Amygdala (tissue), 56 donors: Measurements from ENCODE around the gene PTPRM.

Source experiments
- DNase-seq, 56 donors: peaks; one replicate each; lab custom pipeline; 2025; lab: John Stamatoyannopoulos, UW

The PTPRM gene

GRCh38 chr18:7663366-7664312 is 96.5 kb downstream of the PTPRM start:
- no peak for DNase-seq

GRCh38 chr18:7666195-7666776 is 99.2 kb downstream of the PTPRM start:
- DNase-seq, result no peak

GRCh38 chr18:7668392-7668791 is 101.3 kb downstream of the PTPRM start:
- DNase-seq, result no peak

- DNase-seq, result no peak
Measured at GRCh38 chr18:7669361-7669760, 102.2 kb downstream of the PTPRM start.

GRCh38 chr18:7671105-7671504 is 104.0 kb downstream of the PTPRM start:
- DNase-seq, result no peak

- DNase-seq, result no peak
Measured at GRCh38 chr18:7676253-7676873, 109.2 kb downstream of the PTPRM start.

GRCh38 chr18:7677001-7677400 is 109.9 kb downstream of the PTPRM start:
- no peak for DNase-seq

GRCh38 chr18:7677424-7677823 is 110.3 kb downstream of the PTPRM start:
- DNase-seq, result no peak

- no peak for DNase-seq
Measured at GRCh38 chr18:7678389-7678788, 111.3 kb downstream of the PTPRM start.

GRCh38 chr18:7678801-7679200 is 111.7 kb downstream of the PTPRM start:
- DNase-seq, result no peak

- no peak for DNase-seq
Measured at GRCh38 chr18:7681298-7681697, 114.2 kb downstream of the PTPRM start.

- no peak for DNase-seq
Measured at GRCh38 chr18:7682321-7682720, 115.2 kb downstream of the PTPRM start.

- DNase-seq, result no peak
Measured at GRCh38 chr18:7683753-7684152, 116.6 kb downstream of the PTPRM start.

GRCh38 chr18:7684357-7684756 is 117.2 kb downstream of the PTPRM start:
- DNase-seq, result no peak

- no peak for DNase-seq
Measured at GRCh38 chr18:7684966-7685365, 117.8 kb downstream of the PTPRM start.

- no peak for DNase-seq
Measured at GRCh38 chr18:7686278-7686677, 119.2 kb downstream of the PTPRM start.

GRCh38 chr18:7688580-7688979 is 121.5 kb downstream of the PTPRM start:
- no peak for DNase-seq

- no peak for DNase-seq
Measured at GRCh38 chr18:7691206-7691605, 124.1 kb downstream of the PTPRM start.

- DNase-seq, result no peak
Measured at GRCh38 chr18:7696780-7697179, 129.7 kb downstream of the PTPRM start.

GRCh38 chr18:7697306-7697705 is 130.2 kb downstream of the PTPRM start:
- DNase-seq, result no peak

- DNase-seq, result no peak
Measured at GRCh38 chr18:7711495-7711894, 144.4 kb downstream of the PTPRM start.

- no peak for DNase-seq
Measured at GRCh38 chr18:7720395-7720794, 153.3 kb downstream of the PTPRM start.
